GM19238 (cell line): Measurements from ENCODE around the gene NINJ1.
A peak's percentile ranks its signal among the peaks of the same experiment; 100 is the strongest.

Experiments
- DNase-seq: peaks from one replicate; pipeline ENCODE4 v3.0.0; 2011; ENCODE audit warnings: low spot score; ENCODE audit not compliant: insufficient read length

Gene NINJ1

DNA sequence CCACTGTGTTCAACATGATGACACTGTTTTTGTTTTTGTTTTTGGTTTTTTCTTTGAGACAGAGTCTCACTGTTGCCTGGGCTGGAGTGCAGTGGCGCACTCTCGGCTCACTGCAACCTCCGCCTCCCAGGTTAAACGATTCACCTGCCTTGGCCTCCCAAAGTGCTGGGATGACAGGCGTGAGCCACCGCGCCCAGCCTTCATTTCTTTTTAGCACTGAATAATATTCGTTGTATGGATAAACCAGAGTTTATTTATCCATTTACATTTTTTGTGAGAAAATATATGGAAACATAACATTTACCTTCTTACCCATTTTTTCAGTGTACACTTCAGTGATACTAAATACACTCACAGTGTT is 33.8 kb downstream of the NINJ1 start:
- no peak for DNase-seq

DNA sequence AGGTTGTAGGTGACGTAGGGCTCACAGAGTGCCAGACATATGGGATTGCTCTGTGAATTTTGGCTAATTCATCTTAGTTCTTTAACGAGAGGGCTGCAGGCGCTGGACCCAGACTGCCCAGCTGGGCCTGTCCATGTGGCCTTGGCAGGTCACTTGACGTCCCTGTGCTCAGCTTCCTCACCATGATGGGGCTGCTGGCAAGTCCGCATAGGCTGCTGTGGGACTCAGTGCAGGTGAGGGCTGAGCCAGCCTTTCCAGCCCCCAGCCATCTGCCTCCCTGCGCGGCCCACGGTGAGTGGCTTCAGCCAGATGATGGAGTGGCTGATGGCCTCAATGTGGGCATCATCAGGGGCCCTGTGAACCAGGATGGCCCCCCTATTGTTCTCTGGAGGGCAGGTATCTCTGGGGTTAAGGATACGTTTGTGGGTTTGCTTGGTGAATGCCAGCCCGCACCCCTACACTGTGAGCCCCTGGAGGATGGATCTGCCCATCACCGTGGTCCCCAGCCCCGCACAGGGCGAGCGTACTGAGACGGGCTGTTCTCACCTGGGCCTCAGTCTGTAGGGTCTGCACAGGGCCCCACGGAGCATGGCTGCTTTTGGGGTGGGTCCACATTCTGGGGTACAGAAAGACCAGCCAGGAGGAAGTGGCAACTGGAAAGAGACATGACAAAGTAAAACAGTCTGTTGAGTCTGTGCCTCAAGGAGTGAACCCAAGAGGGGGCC is 34.3 kb downstream of the NINJ1 start:
- no peak for DNase-seq

- no peak for DNase-seq
Measured at GRCh38 chr9:93098236-93098946, 35.7 kb downstream of the NINJ1 start.

GRCh38 chr9:93097511-93098201 is 36.4 kb downstream of the NINJ1 start:
- DNase-seq = no peak

- DNase-seq = no peak
Measured at GRCh38 chr9:93096811-93097382, 37.2 kb downstream of the NINJ1 start.

DNA sequence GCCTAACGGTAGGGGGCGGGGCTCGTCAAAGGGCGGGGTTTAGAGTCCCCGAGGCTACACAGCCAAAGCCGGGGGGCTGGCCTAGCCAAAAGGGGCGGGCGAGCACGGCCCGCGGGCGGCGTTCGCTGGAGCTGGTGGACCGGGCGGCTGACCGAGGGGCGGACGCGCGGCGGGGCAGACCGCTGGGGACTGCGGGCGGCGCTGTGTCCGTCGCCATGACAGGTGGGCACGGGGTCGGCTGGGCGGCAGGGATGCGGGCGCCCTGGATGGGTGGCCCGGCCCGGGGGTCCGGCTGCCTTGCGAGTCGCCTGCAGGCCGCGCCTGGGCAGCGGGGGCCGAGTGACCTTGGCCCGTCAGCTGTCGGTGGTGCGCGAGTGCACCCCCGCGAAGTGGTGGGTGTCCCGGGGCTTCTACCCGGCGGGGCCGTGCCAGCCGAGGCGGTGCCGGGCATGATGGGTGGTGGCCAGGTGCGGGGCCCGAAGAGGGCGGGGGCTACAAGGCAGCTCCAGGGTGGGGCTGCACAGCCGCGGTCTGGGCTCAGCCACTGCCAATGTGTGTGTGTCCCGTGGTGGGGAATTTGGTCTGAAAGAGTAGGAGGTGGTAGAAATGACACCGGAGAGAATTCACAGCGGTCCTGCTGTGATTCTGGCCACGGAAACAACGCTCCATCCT is 37.8 kb downstream of the NINJ1 start, which contains the start of gene CARD19:
Gene CARD19 (plus strand): TSS at position 87 of the 672 bp plus-strand sequence. CDS start 129 bp downstream, at position 216.
- no peak for DNase-seq

DNA sequence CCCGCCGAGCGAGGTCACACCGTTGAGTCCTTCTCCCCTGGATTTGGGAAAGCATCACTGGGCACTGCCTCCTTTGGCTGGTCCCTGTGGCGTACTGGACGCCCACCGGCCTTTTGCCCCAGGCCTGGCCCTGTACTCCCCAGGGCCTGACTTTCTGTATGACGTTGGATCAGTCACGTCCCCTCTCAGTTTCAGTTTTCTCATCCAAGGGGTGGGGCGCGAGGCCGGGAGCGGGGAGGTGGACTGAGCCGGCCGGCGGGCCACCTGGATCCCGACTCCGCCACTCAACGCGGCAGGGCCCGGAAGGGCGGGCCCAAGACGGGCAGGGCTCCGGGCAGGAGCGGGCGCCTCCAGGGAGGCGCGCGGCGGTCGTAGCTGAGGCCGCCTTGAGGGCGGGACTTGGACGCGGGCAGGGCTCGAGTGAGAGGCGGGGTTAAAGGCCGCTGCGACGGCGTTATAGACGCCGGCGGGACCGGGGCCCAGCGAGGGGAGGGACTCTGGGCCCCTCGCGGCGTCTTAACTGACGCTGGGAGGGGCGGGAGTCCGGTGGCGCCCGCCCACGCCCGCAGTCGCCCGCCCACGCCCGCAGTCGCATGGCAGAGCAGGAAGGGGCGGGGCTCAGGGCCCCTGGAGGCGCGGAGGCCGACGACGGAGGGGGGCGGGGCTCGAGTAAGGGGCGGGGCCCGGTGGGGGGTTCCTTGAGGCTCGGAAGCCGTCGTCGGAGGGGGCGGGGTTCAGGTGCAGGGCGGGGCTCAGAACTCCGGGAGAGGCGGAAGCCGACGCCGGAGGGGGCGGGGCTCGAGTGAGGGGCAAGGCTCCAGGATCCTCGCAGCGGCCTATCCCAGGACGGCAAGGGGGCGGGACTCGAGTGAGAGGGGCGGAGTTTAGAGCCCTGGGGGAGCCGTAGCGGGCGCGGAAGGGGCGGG is 38.6 kb downstream of the NINJ1 start:
- peak; percentile 92 for DNase-seq

DNA sequence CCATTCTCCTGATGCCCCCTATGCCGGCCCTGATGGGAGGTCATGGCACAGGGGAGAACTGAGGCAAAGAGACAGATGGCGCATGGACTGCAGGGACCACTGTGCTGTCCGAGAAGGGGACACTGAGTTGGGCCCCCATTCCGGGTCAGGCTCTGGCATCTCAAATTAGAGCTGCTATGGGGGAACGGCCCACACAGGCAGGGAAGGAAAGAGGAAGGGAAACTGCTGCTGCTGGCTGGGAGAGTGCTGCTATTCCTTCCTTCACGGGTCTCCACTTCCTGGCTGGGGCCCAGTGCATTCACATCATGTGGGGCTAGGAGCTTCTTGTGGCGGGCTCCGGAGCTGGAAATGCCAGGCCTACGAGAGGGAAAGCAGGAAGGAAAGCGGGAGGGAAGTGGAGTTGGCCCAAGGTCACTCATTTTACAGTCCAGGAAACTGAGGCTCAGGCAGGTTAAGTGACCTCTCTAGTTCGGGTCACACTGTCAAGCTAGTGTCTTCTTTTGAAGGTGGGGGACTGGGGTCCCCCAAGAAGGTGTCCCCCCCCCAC is 39.3 kb downstream of the NINJ1 start:
- peak; percentile 51 for DNase-seq

DNA sequence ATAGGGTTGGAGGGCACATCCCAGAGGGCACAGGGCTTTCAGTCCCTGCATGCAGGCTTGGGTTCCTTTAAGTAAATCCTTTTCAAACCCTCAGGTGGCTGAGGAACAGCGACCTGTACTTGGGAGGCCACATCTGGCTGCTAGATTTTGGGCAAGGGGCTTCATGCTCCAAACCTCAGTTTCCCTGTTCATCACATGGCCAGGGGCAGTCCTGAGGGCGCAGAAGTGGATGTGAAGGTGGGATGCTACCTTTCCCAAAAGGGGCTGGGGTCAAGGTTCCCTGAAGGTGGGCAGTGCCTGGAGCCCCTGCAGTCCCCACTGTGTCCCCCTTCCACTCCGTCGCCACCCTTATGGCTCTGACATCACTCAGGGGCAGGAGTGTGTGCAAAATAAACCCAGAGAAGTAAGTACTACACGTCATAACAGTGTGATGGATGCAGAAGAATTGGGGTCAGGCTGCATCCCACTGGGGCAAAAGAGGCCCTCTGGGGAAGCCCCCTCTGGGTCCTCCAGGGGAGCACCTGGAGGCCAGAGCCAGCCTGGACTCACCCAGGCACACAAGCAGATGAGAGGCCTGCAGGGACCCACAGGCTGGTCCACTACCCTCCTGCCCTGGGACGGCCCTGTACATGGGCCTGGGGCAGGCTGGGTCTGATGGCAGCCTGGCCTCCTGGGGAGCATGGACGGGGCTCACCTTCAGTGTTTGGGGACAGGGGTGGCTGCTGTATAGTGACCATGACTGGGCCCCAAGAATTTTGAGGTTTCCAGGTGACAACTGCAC is 40.0 kb downstream of the NINJ1 start:
- DNase-seq = no peak

- DNase-seq = no peak
Measured at GRCh38 chr9:93093127-93093876, 40.7 kb downstream of the NINJ1 start.

- DNase-seq = no peak
Measured at GRCh38 chr9:93092251-93092991, 41.6 kb downstream of the NINJ1 start.

GRCh38 chr9:93091453-93092081 is 42.5 kb downstream of the NINJ1 start:
- no peak for DNase-seq

GRCh38 chr9:93091056-93091452 is 43.0 kb downstream of the NINJ1 start:
- DNase-seq = no peak

DNA sequence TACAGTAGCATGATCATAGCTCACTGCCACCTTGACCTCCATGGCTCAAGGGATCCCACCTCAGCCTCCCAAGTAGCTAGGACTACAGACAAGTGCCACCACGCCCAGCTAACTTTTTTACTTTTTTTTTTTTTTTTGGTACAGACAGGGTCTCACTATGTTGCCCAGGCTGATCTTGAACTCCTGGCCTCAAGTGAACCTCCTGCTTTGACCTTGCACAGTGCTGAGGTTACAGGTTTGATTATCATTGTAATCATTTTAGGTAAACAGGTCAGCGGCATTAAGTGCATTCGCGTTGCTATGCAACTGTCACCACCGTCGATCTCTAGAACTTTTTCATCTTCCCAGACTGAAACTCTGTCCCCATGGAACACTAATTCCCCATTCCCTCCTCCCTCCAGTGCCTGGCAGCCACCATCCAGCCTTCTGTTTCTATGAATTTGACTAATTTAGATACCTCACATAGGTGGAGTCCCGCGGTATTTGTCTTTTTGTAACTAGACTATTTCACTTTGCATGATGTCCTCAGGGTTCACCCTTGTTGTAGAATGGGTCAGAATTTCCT is 43.9 kb downstream of the NINJ1 start:
- DNase-seq = no peak

DNA sequence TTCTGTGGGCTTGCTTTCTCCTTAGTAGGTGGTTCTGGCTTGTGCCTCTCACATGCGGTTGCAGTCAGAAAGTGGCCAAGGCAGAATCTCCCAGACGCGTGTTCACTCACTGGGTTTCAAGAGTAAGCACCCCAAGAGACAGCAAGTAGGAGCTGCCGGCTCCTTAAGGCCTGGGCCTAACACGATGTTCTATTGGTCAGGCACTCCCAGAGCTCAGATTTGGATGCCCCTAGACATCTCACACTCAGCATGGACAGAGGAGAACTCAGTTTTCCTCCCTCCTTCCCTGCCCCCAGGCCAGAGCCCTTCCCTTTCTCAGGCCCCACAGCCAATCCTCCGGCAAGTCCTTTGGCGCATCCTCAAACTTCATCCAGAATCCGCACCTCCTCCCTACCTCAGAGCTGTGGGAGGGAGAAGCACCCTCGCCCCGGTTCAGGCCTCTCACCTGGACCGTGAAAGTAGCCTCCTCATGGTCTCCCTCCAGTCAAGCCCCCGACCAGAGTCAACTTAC is 44.5 kb downstream of the NINJ1 start:
- DNase-seq = no peak

- no peak for DNase-seq
Measured at GRCh38 chr9:93089024-93089423, 45.0 kb downstream of the NINJ1 start.

GRCh38 chr9:93088656-93089015 is 45.4 kb downstream of the NINJ1 start:
- DNase-seq = no peak
